Adrenal gland (tissue), 5 donors: ENCODE measurements around the gene SHC1.

Source experiments
- POLR2A ChIP-seq, 2 donors: fragments of 450-650 bp; IDR thresholded peaks; one replicate each; pipeline ENCODE4 v1.6.1; 2017; ENCODE audit warnings: antibody characterized with exemption in 2 of 2, mild to moderate bottlenecking in 2 of 2, moderate library complexity in 1 of 2
- TF ChIP-seq, protein P1 (sequence below), 6 experiments: fragments of 450-650 bp in 4 of 6; fragments of 200-600 bp in 2 of 6; sonication (generic) in 1 of 6; IDR thresholded peaks; 1 replicate in 5 of 6; 2 replicates in 1 of 6; pipeline versions ENCODE4 v1.5.1 to v1.8.0; 2016 to 2021; ENCODE audit warnings: antibody characterized with exemption in 6 of 6, mild to moderate bottlenecking in 2 of 6, moderate library complexity in 1 of 6
- donor health status: DM: no; HTN: no; CAD: no.

DNA sequence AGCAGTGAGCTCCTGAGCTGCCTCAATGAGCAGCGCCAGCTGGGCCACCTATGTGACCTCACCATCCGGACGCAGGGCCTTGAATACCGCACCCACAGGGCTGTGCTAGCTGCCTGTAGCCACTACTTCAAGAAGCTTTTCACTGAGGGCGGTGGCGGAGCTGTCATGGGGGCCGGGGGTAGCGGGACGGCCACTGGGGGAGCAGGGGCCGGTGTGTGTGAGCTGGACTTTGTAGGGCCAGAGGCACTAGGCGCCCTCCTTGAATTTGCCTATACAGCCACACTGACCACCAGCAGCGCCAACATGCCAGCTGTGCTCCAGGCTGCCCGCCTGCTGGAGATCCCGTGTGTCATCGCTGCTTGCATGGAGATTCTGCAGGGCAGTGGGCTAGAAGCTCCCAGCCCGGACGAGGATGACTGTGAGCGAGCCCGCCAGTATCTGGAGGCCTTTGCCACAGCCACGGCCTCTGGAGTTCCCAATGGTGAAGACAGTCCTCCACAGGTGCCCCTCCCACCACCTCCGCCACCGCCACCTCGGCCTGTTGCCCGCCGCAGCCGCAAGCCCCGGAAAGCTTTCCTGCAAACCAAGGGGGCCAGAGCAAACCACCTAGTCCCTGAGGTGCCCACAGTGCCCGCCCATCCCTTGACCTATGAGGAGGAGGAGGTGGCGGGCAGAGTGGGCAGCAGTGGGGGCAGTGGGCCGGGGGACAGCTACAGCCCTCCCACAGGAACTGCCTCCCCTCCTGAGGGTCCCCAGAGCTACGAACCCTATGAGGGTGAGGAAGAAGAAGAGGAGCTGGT, 44.4 kb upstream of the SHC1 start:
- TF ChIP-seq, protein P1, sequence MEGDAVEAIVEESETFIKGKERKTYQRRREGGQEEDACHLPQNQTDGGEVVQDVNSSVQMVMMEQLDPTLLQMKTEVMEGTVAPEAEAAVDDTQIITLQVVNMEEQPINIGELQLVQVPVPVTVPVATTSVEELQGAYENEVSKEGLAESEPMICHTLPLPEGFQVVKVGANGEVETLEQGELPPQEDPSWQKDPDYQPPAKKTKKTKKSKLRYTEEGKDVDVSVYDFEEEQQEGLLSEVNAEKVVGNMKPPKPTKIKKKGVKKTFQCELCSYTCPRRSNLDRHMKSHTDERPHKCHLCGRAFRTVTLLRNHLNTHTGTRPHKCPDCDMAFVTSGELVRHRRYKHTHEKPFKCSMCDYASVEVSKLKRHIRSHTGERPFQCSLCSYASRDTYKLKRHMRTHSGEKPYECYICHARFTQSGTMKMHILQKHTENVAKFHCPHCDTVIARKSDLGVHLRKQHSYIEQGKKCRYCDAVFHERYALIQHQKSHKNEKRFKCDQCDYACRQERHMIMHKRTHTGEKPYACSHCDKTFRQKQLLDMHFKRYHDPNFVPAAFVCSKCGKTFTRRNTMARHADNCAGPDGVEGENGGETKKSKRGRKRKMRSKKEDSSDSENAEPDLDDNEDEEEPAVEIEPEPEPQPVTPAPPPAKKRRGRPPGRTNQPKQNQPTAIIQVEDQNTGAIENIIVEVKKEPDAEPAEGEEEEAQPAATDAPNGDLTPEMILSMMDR (IDR thresholded peaks at IDR 0.05) = no peak
- TF ChIP-seq POLR2A (IDR thresholded peaks at IDR 0.05) = no peak
